A549 (cell line): ENCODE results near the gene PBX3. TPM values are rescaled to one million over a fixed set of nuclear protein-coding genes. Genes with fewer than 3 reads are reported as not detected.

Experiments
- ATAC-seq, 2 experiments: fragments of 200-7000 bp in 1 of 2; fragments of >200 bp in 1 of 2; cut with Nextera tagmentation in 1 of 2; cut with Tn5 transposase in 1 of 2; 3 replicates each; pipeline versions ENCODE4 v1.8.0 to v1.9.1; 2018 to 2020; ENCODE audit warnings: mild to moderate bottlenecking in 1 of 2, moderate library complexity in 1 of 2
- CTCF ChIA-PET: fragments of 300-600 bp; sonication (Branson Sonifier 250); formaldehyde crosslinking; extraction: SDS; loops from one replicate; lab custom pipeline; 2021; ENCODE audit warnings: antibody characterized with exemption, inconsistent platforms; lab: Yijun Ruan, JAX
- POLR2A ChIA-PET: fragments of 350-600 bp; formaldehyde crosslinking; extraction: SDS; loops from one replicate; lab custom pipeline; 2021; ENCODE audit warnings: antibody characterized with exemption, inconsistent platforms; lab: Yijun Ruan, JAX
- DNase-seq, 2 experiments: peaks; one replicate each; pipeline versions ENCODE4 v3.0.0 to v3.0.0-alpha.2; 2011 to 2016; ENCODE audit warnings: low read depth in 1 of 2, low spot score in 1 of 2
- FAIRE-seq: peaks from 2 replicates; lab custom pipeline; 2011; peaks lifted over from hg19 to GRCh38; lab: Jason Lieb, UNC
- H3K27ac ChIP-seq, 2 experiments: fragments of >200 bp; sonication (Bioruptor Twin); formaldehyde crosslinking; 3 replicates each; pipeline ENCODE4 v1.5.1; 2016 to 2017
- H3K4me1 ChIP-seq: fragments of >200 bp; sonication (Bioruptor Twin); formaldehyde crosslinking; 3 replicates; pipeline ENCODE4 v1.6.1; 2016
- H3K4me2 ChIP-seq: fragments of >200 bp; sonication (Bioruptor Twin); formaldehyde crosslinking; 3 replicates; pipeline ENCODE4 v1.6.1; 2016
- H3K4me3 ChIP-seq: fragments of >200 bp; sonication (Bioruptor Twin); formaldehyde crosslinking; 3 replicates; pipeline ENCODE4 v1.5.1; 2016
- H3K9me3 ChIP-seq: fragments of >200 bp; sonication (Bioruptor Twin); formaldehyde crosslinking; 3 replicates; pipeline ENCODE4 v1.6.1; 2016
- BCL3 ChIP-seq: fragments of >200 bp; sonication (Bioruptor Twin); formaldehyde crosslinking; IDR thresholded peaks from 3 replicates; pipeline ENCODE4 v1.6.1; 2016
- BHLHE40 ChIP-seq: IDR thresholded peaks from 2 replicates; pipeline ENCODE4 v1.6.1; 2012; ENCODE audit warnings: low read depth, low read length, inconsistent platforms
- CBX2 ChIP-seq: fragments of 200-600 bp; sonication (generic); IDR thresholded peaks from 2 replicates; pipeline ENCODE4 v1.6.1; 2016; ENCODE audit warnings: low read depth, mild to moderate bottlenecking, borderline replicate concordance
- E2F6 ChIP-seq: IDR thresholded peaks from 2 replicates; pipeline ENCODE4 v1.6.1; 2012; ENCODE audit warnings: low read depth, borderline replicate concordance
- EHF ChIP-seq: fragments of 250-450 bp; sonication (Bioruptor Pico); IDR thresholded peaks from 2 replicates; pipeline ENCODE4 v1.5.0; 2020; ENCODE audit warnings: mild to moderate bottlenecking
- FOSL2 ChIP-seq, 2 experiments: fragments of 450-650 bp in 1 of 2; fragments of >200 bp in 1 of 2; sonication (Bioruptor Twin) in 1 of 2; formaldehyde crosslinking; IDR thresholded peaks; 2 replicates each; pipeline versions ENCODE4 v1.5.0 to v1.6.1; 2016 to 2020; ENCODE audit warnings: mild to moderate bottlenecking in 1 of 2, moderate library complexity in 1 of 2
- HES2 ChIP-seq: fragments of >200 bp; sonication (Bioruptor Twin); formaldehyde crosslinking; IDR thresholded peaks from 2 replicates; pipeline ENCODE4 v1.6.1; 2016
- HOXA7 ChIP-seq: fragments of 250-450 bp; sonication (Bioruptor Pico); IDR thresholded peaks from 2 replicates; pipeline ENCODE4 v1.5.0; 2020; ENCODE audit warnings: mild to moderate bottlenecking, moderate library complexity
- HOXB13 ChIP-seq: fragments of 250-450 bp; sonication (Bioruptor Pico); IDR thresholded peaks from 2 replicates; pipeline ENCODE4 v1.5.0; 2020; ENCODE audit warnings: low read depth, mild to moderate bottlenecking, moderate library complexity
- JUNB ChIP-seq: fragments of >200 bp; sonication (Bioruptor Twin); formaldehyde crosslinking; IDR thresholded peaks from 2 replicates; pipeline ENCODE4 v1.6.1; 2016
- KDM5A ChIP-seq: fragments of 200-600 bp; sonication (generic); IDR thresholded peaks from 2 replicates; pipeline ENCODE4 v1.6.1; 2016; ENCODE audit warnings: antibody characterized with exemption, mild to moderate bottlenecking
- MAFK ChIP-seq: fragments of 450-650 bp; IDR thresholded peaks from 2 replicates; pipeline ENCODE4 v1.6.1; 2014; ENCODE audit not compliant: partially characterized antibody
- MYC ChIP-seq: IDR thresholded peaks from 2 replicates; pipeline ENCODE4 v1.6.1; 2012; ENCODE audit warnings: mild to moderate bottlenecking, inconsistent platforms, low read length, improper control_type of control experiment, borderline replicate concordance
- NFE2L2 ChIP-seq: fragments of 150-350 bp; conservative IDR thresholded peaks from 2 replicates; pipeline ENCODE4 v1.6.1; 2014; ENCODE audit warnings: low read length
- NPAS2 ChIP-seq: fragments of 250-450 bp; sonication (Bioruptor Pico); IDR thresholded peaks from 2 replicates; pipeline ENCODE4 v1.8.0; 2022; ENCODE audit warnings: mild to moderate bottlenecking, moderate library complexity, borderline replicate concordance
- NR3C1 ChIP-seq: fragments of >200 bp; sonication (Bioruptor Twin); formaldehyde crosslinking; IDR thresholded peaks from 3 replicates; pipeline ENCODE4 v1.6.1; 2017
- POLR2A ChIP-seq: IDR thresholded peaks from 2 replicates; pipeline ENCODE4 v1.6.1; 2012; ENCODE audit warnings: mild to moderate bottlenecking, low read length
- RAD21 ChIP-seq, 2 experiments: fragments of >200 bp in 1 of 2; sonication (Bioruptor Twin) in 1 of 2; formaldehyde crosslinking in 1 of 2; IDR thresholded peaks in 1 of 2; conservative IDR thresholded peaks in 1 of 2; 2 replicates in 1 of 2; 3 replicates in 1 of 2; pipeline ENCODE4 v1.6.1; 2012 to 2018; ENCODE audit warnings: inconsistent platforms in 1 of 2
- REST ChIP-seq: fragments of 200-600 bp; sonication (generic); IDR thresholded peaks from 2 replicates; pipeline ENCODE4 v1.6.1; 2016; ENCODE audit warnings: antibody characterized with exemption, mild to moderate bottlenecking, moderate library complexity
- TFCP2L1 ChIP-seq: fragments of 250-450 bp; sonication (Bioruptor Pico); IDR thresholded peaks from 2 replicates; pipeline ENCODE4 v1.5.0; 2021; ENCODE audit warnings: mild to moderate bottlenecking
- TP53 ChIP-seq: fragments of 250-450 bp; sonication (Bioruptor Pico); IDR thresholded peaks from 2 replicates; pipeline ENCODE4 v1.5.0; 2021; ENCODE audit warnings: mild to moderate bottlenecking, moderate library complexity
- USF2 ChIP-seq: fragments of 450-650 bp; IDR thresholded peaks from 2 replicates; pipeline ENCODE4 v1.6.1; 2014; ENCODE audit warnings: antibody characterized with exemption
- ZFP36 ChIP-seq: fragments of 450-650 bp; IDR thresholded peaks from 2 replicates; pipeline ENCODE4 v1.6.1; 2014; ENCODE audit warnings: borderline replicate concordance; ENCODE audit not compliant: partially characterized antibody
- ZSCAN20 ChIP-seq: fragments of 250-450 bp; sonication (Bioruptor Pico); IDR thresholded peaks from 2 replicates; pipeline ENCODE4 v1.8.0; 2022; ENCODE audit warnings: mild to moderate bottlenecking, moderate library complexity
- WGBS: methylation state at CpG from one replicate; pipeline ENCODE4 v1.1.6; 2017; ENCODE audit errors: missing lambda C conversion rate; 5-methylcytosine and 5-hydroxymethylcytosine counted together
- polyA plus RNA-seq, 4 experiments: library from polyadenylated mRNA; depleted of rRNA in 3 of 4; stranded (reverse); fragments of >200 nt; fragmentation: RNase III in 1 of 4; extraction: RNeasy Plus Mini Kit Qiagen cat#74134 plus additional on column Dnase treatment in 1 of 4; gene quantifications; 2 replicates in 3 of 4; 3 replicates in 1 of 4; pipeline ENCODE4 v1.2.3, GENCODE V29; 2011 to 2017

PBX3 gene
- polyA plus RNA-seq, 2 of the 4 experiments (the other 2 are of a cell fraction) = 10.7 to 23.5 TPM

GRCh38 chr9:125894566-125894965, 147.4 kb downstream of the PBX3 start:
- ChIA-PET POLR2A (no interaction called here), CTCF (no interaction called here)
- Histone ChIP-seq H3K4me2 (no peak overlapping the region), H3K4me3 (no peak overlapping the region), H3K4me1 (peaks cover 5% of the 10 kb centered on the region; the same call in 1 of the 3 replicates), H3K27ac (no peak overlapping the region), H3K9me3 (no peaks in the 10 kb centered on the region)
- 80% methylated on average over 3 of the region's 3 CpGs for WGBS
- DNase-seq (no peak), ATAC-seq (no peak), FAIRE-seq (no peak)
- TF ChIP-seq BCL3 = no peak
- no peak for TF ChIP-seq KDM5A
- no peak for TF ChIP-seq BHLHE40
- TF ChIP-seq TP53 (CRISPR knock-in tag) = no peak
- no peak for TF ChIP-seq HOXB13 (CRISPR knock-in tag)
- no peak for TF ChIP-seq ZFP36
- TF ChIP-seq TFCP2L1 = no peak
- no peak for TF ChIP-seq REST
- no peak for TF ChIP-seq HOXA7 (CRISPR knock-in tag)
- TF ChIP-seq POLR2A = no peak
- no peak for TF ChIP-seq ZSCAN20 (CRISPR knock-in tag)
- no peak for TF ChIP-seq E2F6
- no peak for TF ChIP-seq RAD21 (conservative IDR thresholded peaks at IDR 0.05 in 1 of 2, IDR thresholded peaks at IDR 0.05 in 1 of 2)
- no peak for TF ChIP-seq JUNB

- Histone ChIP-seq H3K4me3 (no peak overlapping the region), H3K9me3 (no peaks in the 10 kb centered on the region), H3K4me1 (no peaks in the 10 kb centered on the region), H3K27ac (no peak overlapping the region), H3K4me2 (no peak overlapping the region)
- DNase-seq (no peak), FAIRE-seq (no peak), ATAC-seq (no peak)
- POLR2A ChIA-PET = no interaction called here
- WGBS = 94% methylated on average over 2 of the region's 2 CpGs
- CTCF ChIA-PET = no interaction called here
- TF ChIP-seq KDM5A (no peak), NPAS2 (CRISPR knock-in tag) (no peak), JUNB (no peak), REST (no peak), EHF (no peak), FOSL2 (IDR thresholded peaks at IDR 0.05) (no peak), FOSL2 (CRISPR knock-in tag; IDR thresholded peaks at IDR 0.05) (no peak), NR3C1 (no peak), TFCP2L1 (no peak), MYC (no peak), CBX2 (no peak), NFE2L2 (no peak), HES2 (no peak), RAD21 (conservative IDR thresholded peaks at IDR 0.05 in 1 of 2, IDR thresholded peaks at IDR 0.05 in 1 of 2) (no peak), MAFK (no peak), USF2 (no peak)
Observed at GRCh38 chr9:125896404-125896803, 149.2 kb downstream of the PBX3 start.
